Ascending aorta (tissue), 2 donors: ENCODE data around the gene RALGPS1. TPM values are rescaled to one million over a fixed set of nuclear protein-coding genes. Genes with fewer than 3 reads are reported as not detected.

Experiments
- DNase-seq, 2 donors: peaks; one replicate each; pipeline ENCODE4 v3.0.0-alpha.2; 2019; ENCODE audit warnings: low spot score in 2 of 2
- H3K27ac ChIP-seq, 2 donors: fragments of 200-600 bp; sonication (generic); one replicate each; pipeline ENCODE4 v1.5.1; 2016 to 2017; ENCODE audit warnings: mild to moderate bottlenecking in 1 of 2
- H3K27me3 ChIP-seq: fragments of 200-600 bp; sonication (generic); one replicate; pipeline ENCODE4 v1.5.1; 2017
- H3K36me3 ChIP-seq, 2 donors: fragments of 200-600 bp; sonication (generic); one replicate each; pipeline ENCODE4 v1.5.1; 2016
- H3K4me1 ChIP-seq, 2 donors: fragments of 200-600 bp; sonication (generic); one replicate each; pipeline ENCODE4 v1.5.1; 2016 to 2017; ENCODE audit warnings: mild to moderate bottlenecking in 1 of 2
- H3K4me3 ChIP-seq, 2 donors: fragments of 200-600 bp; sonication (generic); one replicate each; pipeline ENCODE4 v1.5.1; 2016 to 2017; ENCODE audit warnings: mild to moderate bottlenecking in 1 of 2
- H3K9me3 ChIP-seq, 2 donors: fragments of 200-600 bp; sonication (generic); one replicate each; pipeline ENCODE4 v1.5.1; 2016
- intact Hi-C: fragments of 100-400 bp; cut with DNase I; formaldehyde crosslinking; loops from one replicate; pipeline ENCODE4 v1.15.1; 2023
- total RNA-seq: library from RNA; depleted of rRNA; stranded (reverse); fragments of >200 nt; gene quantifications from one replicate; pipeline ENCODE4 v1.1.0, GENCODE V29; 2016
- TF ChIP-seq, protein P1 (sequence below), 3 experiments: fragments of 200-600 bp in 2 of 3; fragments of 450-650 bp in 1 of 3; sonication (generic) in 2 of 3; IDR thresholded peaks; one replicate each; pipeline ENCODE4 v1.5.1; 2016 to 2019; ENCODE audit warnings: antibody characterized with exemption in 3 of 3, mild to moderate bottlenecking in 1 of 3, moderate library complexity in 1 of 3

RALGPS1 gene
- total RNA-seq, 1 donor from 2014 or later = 9.8 TPM

GRCh38 chr9:127184641-127185040 lies 270.1 kb downstream of the RALGPS1 start:
- TF ChIP-seq, protein P1, sequence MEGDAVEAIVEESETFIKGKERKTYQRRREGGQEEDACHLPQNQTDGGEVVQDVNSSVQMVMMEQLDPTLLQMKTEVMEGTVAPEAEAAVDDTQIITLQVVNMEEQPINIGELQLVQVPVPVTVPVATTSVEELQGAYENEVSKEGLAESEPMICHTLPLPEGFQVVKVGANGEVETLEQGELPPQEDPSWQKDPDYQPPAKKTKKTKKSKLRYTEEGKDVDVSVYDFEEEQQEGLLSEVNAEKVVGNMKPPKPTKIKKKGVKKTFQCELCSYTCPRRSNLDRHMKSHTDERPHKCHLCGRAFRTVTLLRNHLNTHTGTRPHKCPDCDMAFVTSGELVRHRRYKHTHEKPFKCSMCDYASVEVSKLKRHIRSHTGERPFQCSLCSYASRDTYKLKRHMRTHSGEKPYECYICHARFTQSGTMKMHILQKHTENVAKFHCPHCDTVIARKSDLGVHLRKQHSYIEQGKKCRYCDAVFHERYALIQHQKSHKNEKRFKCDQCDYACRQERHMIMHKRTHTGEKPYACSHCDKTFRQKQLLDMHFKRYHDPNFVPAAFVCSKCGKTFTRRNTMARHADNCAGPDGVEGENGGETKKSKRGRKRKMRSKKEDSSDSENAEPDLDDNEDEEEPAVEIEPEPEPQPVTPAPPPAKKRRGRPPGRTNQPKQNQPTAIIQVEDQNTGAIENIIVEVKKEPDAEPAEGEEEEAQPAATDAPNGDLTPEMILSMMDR (IDR thresholded peaks at IDR 0.05) = no peak
- no peaks in the 10 kb centered on the region for H3K27me3 ChIP-seq
- no peaks in the 10 kb centered on the region for H3K9me3 ChIP-seq
- no peak overlapping the region for H3K4me3 ChIP-seq
- DNase-seq = no peak
- H3K36me3 ChIP-seq = no peaks in the 10 kb centered on the region
- intact Hi-C loops = loop anchor here (1.0 to 5.0 kb wide), 3 partner anchors 30 to 663 kb away; no protein-coding TSS in a partner anchor
- peaks cover 18 to 49% of the 10 kb centered on the region in 2 donors for H3K4me1 ChIP-seq
- H3K27ac ChIP-seq = peak overlapping the region; percentile 90 to 91

DNA sequence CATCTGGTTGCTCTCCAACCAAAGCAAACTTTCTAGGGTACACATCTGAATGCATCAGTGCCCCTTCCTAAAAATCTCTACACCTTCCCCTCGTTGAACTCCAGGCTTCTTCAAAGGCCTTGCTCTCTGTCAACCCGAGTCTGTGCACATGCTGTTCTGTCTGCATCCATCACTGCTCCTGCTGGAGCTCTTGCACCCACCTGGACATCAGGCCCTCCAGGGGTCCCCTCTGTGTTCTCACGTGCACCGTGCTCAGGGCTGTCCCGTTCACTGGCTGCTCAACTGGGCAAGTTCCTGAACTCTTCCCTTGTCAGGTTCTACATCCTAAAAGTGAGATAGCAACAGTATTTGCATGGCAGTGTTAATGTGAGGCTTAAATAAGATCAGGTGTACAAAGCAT lies 270.6 kb downstream of the RALGPS1 start:
- no peaks in the 10 kb centered on the region for H3K9me3 ChIP-seq
- no peaks in the 10 kb centered on the region for H3K36me3 ChIP-seq
- no peaks in the 10 kb centered on the region for H3K27me3 ChIP-seq
- TF ChIP-seq, protein P1 (IDR thresholded peaks at IDR 0.05) = no peak
- H3K27ac ChIP-seq = peak overlapping the region; percentile 90 to 91
- intact Hi-C loops = loop anchor here (5.0 kb wide), 2 partner anchors 163 to 662 kb away; no protein-coding TSS in a partner anchor
- DNase-seq = no peak
- peaks cover 14 to 44% of the 10 kb centered on the region in 2 donors for H3K4me1 ChIP-seq
- no peak overlapping the region for H3K4me3 ChIP-seq

DNA sequence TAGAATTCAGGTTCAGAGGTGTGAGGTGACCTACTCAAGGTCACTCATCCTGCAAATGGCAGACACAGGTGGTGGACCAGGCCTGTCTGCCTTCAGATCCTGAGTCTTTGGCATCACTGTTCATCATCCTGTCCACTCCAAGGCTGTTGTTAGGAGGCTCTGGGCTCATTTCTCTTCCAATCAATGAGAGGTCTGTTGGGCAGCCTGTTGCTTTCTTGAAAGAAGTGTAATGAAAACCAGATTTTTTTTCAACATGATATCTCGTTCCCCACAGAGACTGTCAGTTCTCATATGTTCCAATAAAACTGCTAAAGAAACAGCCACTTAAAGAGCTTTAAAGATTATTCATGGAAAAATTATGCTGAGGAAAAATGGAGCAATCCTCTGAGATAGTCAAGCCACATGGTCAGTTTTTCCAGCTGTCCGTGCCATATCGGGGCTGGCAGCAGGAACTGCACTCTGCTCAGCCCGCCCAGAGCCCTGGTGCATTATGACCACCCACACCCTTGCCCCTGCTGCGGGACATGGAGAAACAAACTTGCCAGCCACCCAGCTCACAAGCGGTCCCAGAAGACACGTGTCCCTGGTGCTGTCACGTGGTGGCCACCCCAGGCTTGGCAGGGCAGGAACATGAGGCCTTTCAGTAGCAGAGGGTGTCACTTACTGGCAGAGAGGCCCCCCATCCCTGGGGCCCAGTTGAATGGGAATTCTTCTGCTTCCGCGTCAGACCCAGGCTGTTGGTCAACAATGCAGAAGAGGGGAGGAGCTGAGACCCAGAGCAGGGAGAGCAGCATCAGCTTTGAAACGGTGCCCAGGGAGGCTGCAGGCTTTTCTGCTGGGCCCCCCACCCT lies 271.6 kb downstream of the RALGPS1 start:
- intact Hi-C loops = loop anchor here (1.0 to 5.0 kb wide), 4 partner anchors 39 to 661 kb away; no protein-coding TSS in a partner anchor
- Histone ChIP-seq H3K4me1 (peaks cover 14 to 41% of the 10 kb centered on the region in 2 donors), H3K36me3 (no peaks in the 10 kb centered on the region)

DNA sequence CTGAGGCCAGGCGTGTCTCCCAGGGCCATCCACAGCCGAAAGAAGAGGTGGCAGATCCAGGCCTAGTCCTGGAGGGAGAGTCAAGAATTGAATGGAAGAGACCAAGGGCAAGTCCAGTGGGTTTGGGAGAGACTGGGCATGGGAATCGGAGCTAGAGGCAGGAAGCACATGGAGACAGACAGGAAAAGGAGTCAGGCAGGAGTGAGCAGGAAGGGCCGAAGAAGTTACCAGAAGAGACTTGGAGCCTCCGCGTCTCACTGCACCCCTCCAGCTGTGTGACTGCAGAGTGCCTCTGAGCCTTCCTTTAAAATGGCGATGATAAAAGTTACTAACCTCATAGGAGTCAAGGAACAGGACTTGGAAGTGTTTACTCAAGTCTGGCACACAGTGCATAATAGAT lies 272.2 kb downstream of the RALGPS1 start:
- no peaks in the 10 kb centered on the region for H3K9me3 ChIP-seq
- TF ChIP-seq, protein P1 (IDR thresholded peaks at IDR 0.05) = no peak
- H3K27ac ChIP-seq = peak overlapping the region; percentile 90 to 91
- H3K4me1 ChIP-seq = peaks cover 14 to 41% of the 10 kb centered on the region in 2 donors
- H3K36me3 ChIP-seq = no peaks in the 10 kb centered on the region
- DNase-seq = no peak
- H3K27me3 ChIP-seq = no peaks in the 10 kb centered on the region
- intact Hi-C loops = loop anchor here (1.0 to 5.0 kb wide), 4 partner anchors 38 to 660 kb away; no protein-coding TSS in a partner anchor
- H3K4me3 ChIP-seq = no peak overlapping the region

More for the DNA sequence above, 271.6 kb downstream of the RALGPS1 start:
- TF ChIP-seq, protein P1 (IDR thresholded peaks at IDR 0.05) = no peak
- H3K9me3 ChIP-seq = no peaks in the 10 kb centered on the region
- H3K27ac ChIP-seq = peak overlapping the region; percentile 90 to 91
- DNase-seq = peak; percentile 85 to 98
- no peaks in the 10 kb centered on the region for H3K27me3 ChIP-seq
- H3K4me3 ChIP-seq = no peak overlapping the region

DNA sequence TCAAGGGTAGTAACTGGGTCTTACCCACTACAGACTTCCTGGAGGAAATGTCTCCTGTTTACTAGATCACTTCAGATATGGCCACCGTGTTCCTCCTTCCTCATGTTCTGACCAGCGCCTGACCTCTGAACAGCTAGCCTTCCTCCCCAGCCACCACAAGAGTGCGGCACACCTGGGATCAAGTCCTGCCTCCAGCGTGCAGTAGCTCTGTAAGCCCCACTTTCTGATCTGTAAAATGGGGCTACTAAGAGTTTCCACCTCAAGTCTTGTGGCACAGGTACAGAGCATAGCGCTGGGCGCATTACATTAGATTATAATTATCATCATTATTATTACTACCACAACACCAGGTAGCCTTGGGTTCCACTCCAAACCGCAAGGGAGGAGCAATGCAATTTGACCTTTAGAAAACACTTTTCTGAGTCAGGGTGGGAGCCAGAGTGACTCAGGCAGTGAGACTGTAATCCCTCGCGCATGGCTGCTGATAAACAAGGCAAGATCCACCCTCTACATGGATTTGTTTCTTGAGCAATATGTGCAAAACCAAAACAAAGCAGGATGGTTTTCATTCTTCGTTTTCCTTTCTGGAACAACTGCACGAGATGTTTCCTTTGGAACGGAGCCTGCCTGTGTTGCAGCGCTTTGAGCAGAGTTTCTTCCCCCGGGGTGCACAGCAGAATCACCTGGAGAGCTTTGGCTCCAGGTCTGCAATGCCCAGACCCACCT lies 272.8 kb downstream of the RALGPS1 start:
- Histone ChIP-seq H3K4me1 (peaks cover 14 to 41% of the 10 kb centered on the region in 2 donors), H3K27ac (peak overlapping the region; percentile 90 to 91), H3K27me3 (no peaks in the 10 kb centered on the region), H3K9me3 (no peaks in the 10 kb centered on the region), H3K36me3 (no peaks in the 10 kb centered on the region), H3K4me3 (no peak overlapping the region)
- intact Hi-C loops = loop anchor here (2.0 to 5.0 kb wide), 3 partner anchors 37 to 660 kb away; no protein-coding TSS in a partner anchor
- TF ChIP-seq, protein P1 (IDR thresholded peaks at IDR 0.05) = peak in 1 of 3 experiments; percentile 9
- peak in 1 of 2 donors; percentile 92 for DNase-seq
